GM12878 (cell line): ENCODE data around the gene NEO1. TPM values are rescaled to one million over a fixed set of nuclear protein-coding genes. Genes with fewer than 3 reads are reported as not detected.

Source experiments
- ATAC-seq: fragments of 200-7000 bp; cut with Tn5 transposase; 3 replicates; pipeline ENCODE4 v1.9.1; 2020; ENCODE audit warnings: mild to moderate bottlenecking, moderate library complexity
- BruUV-seq: library from RNA; stranded (reverse); fragments of 400-500 nt; replicated peaks from 2 replicates; lab custom pipeline; 2021; lab: Mats Ljungman, UMichigan
- CTCF ChIA-PET: fragments of 300-600 bp; sonication (Branson Sonifier 250); formaldehyde crosslinking; extraction: SDS; loops from one replicate; lab custom pipeline; 2021; ENCODE audit warnings: inconsistent platforms; lab: Yijun Ruan, JAX
- POLR2A ChIA-PET: fragments of 350-600 bp; formaldehyde crosslinking; extraction: SDS; loops from one replicate; lab custom pipeline; 2021; ENCODE audit warnings: inconsistent platforms; lab: Charles Lee
- RAD21 ChIA-PET: fragments of 300-600 bp; sonication (Branson Sonifier 250); formaldehyde crosslinking; loops from one replicate; lab custom pipeline; 2023; ENCODE audit warnings: antibody characterized with exemption; ENCODE audit not compliant: unreplicated experiment; lab: Charles Lee
- SMC1A ChIA-PET: fragments of 300-600 bp; sonication (Branson Sonifier 250); formaldehyde crosslinking; loops from one replicate; lab custom pipeline; 2023; ENCODE audit not compliant: unreplicated experiment, uncharacterized antibody; lab: Charles Lee
- DNase-seq: peaks from one replicate; pipeline ENCODE4 v3.0.0-alpha.2; 2011; ENCODE audit warnings: low read depth, low spot score
- FAIRE-seq: peaks from 3 replicates; lab custom pipeline; 2011; peaks lifted over from hg19 to GRCh38; lab: Jason Lieb, UNC
- H2AFZ ChIP-seq: 2 replicates; pipeline ENCODE4 v1.6.0; 2011; ENCODE audit warnings: low read depth, low read length, control low read depth; ENCODE audit not compliant: control insufficient read depth
- H3K27ac ChIP-seq: 2 replicates; pipeline ENCODE4 v1.5.1; 2011; ENCODE audit warnings: control low read depth; ENCODE audit not compliant: control insufficient read depth, insufficient read depth
- H3K27me3 ChIP-seq, 2 experiments: replicated peaks in 1 of 2; 2 replicates each; pipeline versions ENCODE4 v1.6.0 to v1.6.1; 2011; ENCODE audit warnings: low read length in 1 of 2; ENCODE audit not compliant: control insufficient read depth in 2 of 2, insufficient read depth in 2 of 2
- H3K36me3 ChIP-seq, 2 experiments: 2 replicates each; pipeline ENCODE4 v1.5.1; 2011; ENCODE audit warnings: low read length in 1 of 2; ENCODE audit not compliant: control insufficient read depth in 2 of 2, insufficient read depth in 2 of 2
- H3K4me1 ChIP-seq: 2 replicates; pipeline ENCODE4 v1.6.1; 2011; ENCODE audit warnings: mild to moderate bottlenecking, low read length, moderate library complexity, mixed read lengths; ENCODE audit not compliant: control insufficient read depth, insufficient read depth
- H3K4me2 ChIP-seq: 2 replicates; pipeline ENCODE4 v1.6.0; 2011; ENCODE audit warnings: control low read depth; ENCODE audit not compliant: control insufficient read depth, insufficient read depth
- H3K4me3 ChIP-seq: fragments of 200-600 bp; sonication (generic); 2 replicates; pipeline ENCODE4 v1.5.1; 2016
- H3K79me2 ChIP-seq: 2 replicates; pipeline ENCODE4 v1.6.0; 2011; ENCODE audit warnings: low read length; ENCODE audit not compliant: control insufficient read depth, insufficient read depth
- H3K9ac ChIP-seq: 2 replicates; pipeline ENCODE4 v1.8.0; 2011; ENCODE audit warnings: low read length, control low read depth, mixed read lengths; ENCODE audit not compliant: control insufficient read depth, insufficient read depth
- H3K9me3 ChIP-seq: replicated peaks from 3 replicates; pipeline ENCODE4 v1.5.1; 2011; ENCODE audit warnings: mild to moderate bottlenecking, low read length; ENCODE audit not compliant: control insufficient read depth, insufficient read depth
- H4K20me1 ChIP-seq: 2 replicates; pipeline ENCODE4 v1.6.0; 2011; ENCODE audit not compliant: control insufficient read depth, insufficient read depth
- BHLHE40 ChIP-seq, 2 experiments: fragments of 450-650 bp in 1 of 2; IDR thresholded peaks; 2 replicates each; pipeline ENCODE4 v1.6.1; 2011 to 2017; ENCODE audit warnings: low read depth in 2 of 2, borderline replicate concordance in 1 of 2, improper control_type of control experiment in 1 of 2, low read length in 1 of 2, mild to moderate bottlenecking in 1 of 2
- BRCA1 ChIP-seq: IDR thresholded peaks from 2 replicates; pipeline ENCODE4 v1.6.1; 2011; ENCODE audit warnings: low read depth, low read length, improper control_type of control experiment
- CHD1 ChIP-seq: IDR thresholded peaks from 2 replicates; pipeline ENCODE4 v1.6.1; 2012; ENCODE audit warnings: low read depth, low read length, improper control_type of control experiment
- ETV6 ChIP-seq, 2 experiments: fragments of 450-650 bp in 1 of 2; IDR thresholded peaks in 1 of 2; conservative IDR thresholded peaks in 1 of 2; 2 replicates each; pipeline ENCODE4 v1.6.1; 2014; ENCODE audit warnings: antibody characterized with exemption in 1 of 2, borderline replicate concordance in 1 of 2, low read depth in 1 of 2, mild to moderate bottlenecking in 1 of 2, moderate library complexity in 1 of 2
- FOXM1 ChIP-seq: IDR thresholded peaks from 2 replicates; pipeline ENCODE4 v1.6.1; 2012; ENCODE audit warnings: low read depth, mild to moderate bottlenecking, inconsistent platforms, low read length, moderate library complexity
- HDGF ChIP-seq: fragments of 450-650 bp; IDR thresholded peaks from 2 replicates; pipeline ENCODE4 v1.6.1; 2016; ENCODE audit warnings: antibody characterized with exemption
- KAT2A ChIP-seq: conservative IDR thresholded peaks from 2 replicates; pipeline ENCODE4 v1.6.1; 2011; ENCODE audit warnings: low read depth, low read length; ENCODE audit not compliant: control insufficient read depth
- PAX5 ChIP-seq: IDR thresholded peaks from 2 replicates; pipeline ENCODE4 v1.6.1; 2011; ENCODE audit warnings: low read depth, low read length, borderline replicate concordance
- RBBP5 ChIP-seq: fragments of 200-600 bp; sonication (generic); conservative IDR thresholded peaks from 2 replicates; pipeline ENCODE4 v1.6.1; 2016
- TARDBP ChIP-seq: IDR thresholded peaks from 2 replicates; pipeline ENCODE4 v1.6.1; 2016; ENCODE audit warnings: borderline replicate concordance
- TCF3 ChIP-seq: IDR thresholded peaks from 2 replicates; pipeline ENCODE4 v1.6.1; 2012; ENCODE audit warnings: low read depth, mild to moderate bottlenecking, low read length, borderline replicate concordance; ENCODE audit not compliant: insufficient read depth
- USF2 ChIP-seq: IDR thresholded peaks from 2 replicates; pipeline ENCODE4 v1.6.1; 2011; ENCODE audit warnings: low read depth, low read length, improper control_type of control experiment, borderline replicate concordance
- ZBTB11 ChIP-seq: fragments of 450-650 bp; formaldehyde crosslinking; IDR thresholded peaks from 2 replicates; pipeline ENCODE4 v1.5.0; 2022; ENCODE audit warnings: mild to moderate bottlenecking, missing genetic modification characterization
- ZBTB40 ChIP-seq: fragments of 450-650 bp; IDR thresholded peaks from 2 replicates; pipeline ENCODE4 v1.6.1; 2016; ENCODE audit warnings: mild to moderate bottlenecking, moderate library complexity, borderline replicate concordance
- ZNF24 ChIP-seq: fragments of 450-650 bp; IDR thresholded peaks from 2 replicates; pipeline ENCODE4 v1.6.1; 2017; ENCODE audit warnings: antibody characterized with exemption, mild to moderate bottlenecking
- WGBS: methylation state at CpG from one replicate; pipeline ENCODE4 v1.1.6; 2016; ENCODE audit warnings: low lambda C conversion rate; ENCODE audit not compliant: insufficient replicate concordance, insufficient coverage; ENCODE audit errors: missing lambda C conversion rate; 5-methylcytosine and 5-hydroxymethylcytosine counted together
- in situ Hi-C: fragments of 300-500 bp; cut with MboI; formaldehyde crosslinking; loops from 9 replicates; pipeline ENCODE4 v1.14.3; 2018; ENCODE audit warnings: mixed read lengths
- intact Hi-C: fragments of 100-400 bp; cut with micrococcal nuclease; formaldehyde crosslinking; loops from one replicate; pipeline ENCODE4 v1.14.2; 2022; ENCODE audit not compliant: unreplicated experiment
- polyA plus RNA-seq, 11 experiments: library from polyadenylated mRNA; depleted of rRNA in 4 of 11; unstranded in 6 of 11; stranded (reverse) in 5 of 11; fragments of >200 nt; fragmentation: Nextera tagmentation in 4 of 11; fragmentation: Illumina TruSeq in 1 of 11; extraction: Ambion mirVana in 4 of 11; extraction: Trizol in 1 of 11; gene quantifications; 1 replicate in 1 of 11; 2 replicates in 10 of 11; pipeline versions ENCODE4 v1.2.1 to v1.2.3, GENCODE V29; 2011 to 2016; ENCODE audit warnings: inconsistent platforms in 2 of 11, missing spikeins in 2 of 11, low read depth in 1 of 11
- total RNA-seq, 4 experiments: library from RNA; depleted of rRNA in 3 of 4; stranded (reverse); fragments of >200 nt in 3 of 4; fragmentation: Illumina TruSeq in 1 of 4; extraction: Trizol in 1 of 4; gene quantifications; 2 replicates each; pipeline versions ENCODE4 v1.2.1 to v1.2.3, GENCODE V29; 2013 to 2021

NEO1 gene
- total and polyA plus RNA-seq, 10 of the 15 experiments (the other 5 are each of a cell fraction or from before 2014, with no cell fraction given): 0.03 to 2.0 (median 0.32) TPM

- H3K27me3 ChIP-seq: peaks cover 1 to 4% of the 10 kb centered on the region in 2 experiments; a peak in 1 of 4 replicates
Observed at GRCh38 chr15:73006523-73006922, 45.7 kb upstream of the NEO1 start.

More at GRCh38 chr15:73006523-73006922, 45.7 kb upstream of the NEO1 start:
- H3K79me2 ChIP-seq: no peaks in the 10 kb centered on the region
- H2AFZ ChIP-seq: no peak overlapping the region
- no TSS peak for BruUV-seq
- in situ Hi-C loops: no loop called here
- H3K4me1 ChIP-seq: no peaks in the 10 kb centered on the region
- no peak overlapping the region for H3K4me3 ChIP-seq
- H3K9me3 ChIP-seq: no peaks in the 10 kb centered on the region
- FAIRE-seq (no peak), ATAC-seq (no peak)
- SMC1A ChIA-PET: no interaction called here
- H3K27ac ChIP-seq: no peak overlapping the region
- H4K20me1 ChIP-seq: no peaks in the 10 kb centered on the region
- RAD21 ChIA-PET: no interaction called here
- H3K36me3 ChIP-seq: no peaks in the 10 kb centered on the region
- no peak overlapping the region for H3K9ac ChIP-seq
- POLR2A ChIA-PET: no interaction called here
- CTCF ChIA-PET: no interaction called here
- 0% methylated on average over 1 of the region's 1 CpG for WGBS
- no peak overlapping the region for H3K4me2 ChIP-seq
- no peak for TF ChIP-seq ZBTB40
- TF ChIP-seq CHD1: no peak
- no peak for TF ChIP-seq BRCA1
- no peak for TF ChIP-seq ZBTB11 (CRISPR knock-in tag)
- TF ChIP-seq FOXM1: no peak
- no peak for TF ChIP-seq ZNF24
- TF ChIP-seq PAX5: no peak
- no peak for TF ChIP-seq TCF3
- TF ChIP-seq USF2: no peak
- no peak for TF ChIP-seq HDGF
- no peak for TF ChIP-seq TARDBP
- TF ChIP-seq KAT2A: no peak
- TF ChIP-seq ETV6 (conservative IDR thresholded peaks at IDR 0.05 in 1 of 2, IDR thresholded peaks at IDR 0.05 in 1 of 2; ENCODE audit: borderline replicate concordance in 1 of 2, low read depth in 1 of 2): no peak
- TF ChIP-seq RBBP5: no peak
- no peak for TF ChIP-seq BHLHE40 (IDR thresholded peaks at IDR 0.05; ENCODE audit: borderline replicate concordance in 1 of 2, low read depth in 2 of 2, low read length in 1 of 2)
- TF ChIP-seq, all 136 proteins: peak for 0
- intact Hi-C loops: no loop called here
- no peak for DNase-seq
